HG03342 (cell line): ENCODE data around the gene RIPOR1.
"Not testable (repeated sequence)": the region's sequence is repeated elsewhere in the genome, so short reads cannot be mapped to it uniquely, and the experiment has no call there.

ENCODE experiments used
- ATAC-seq: cut with Tn5 transposase; IDR thresholded peaks from one replicate; pipeline ENCODE4 v1.9.1; 2021; ENCODE audit warnings: mild to moderate bottlenecking, moderate library complexity; ENCODE audit not compliant: unreplicated experiment

Gene RIPOR1

DNA sequence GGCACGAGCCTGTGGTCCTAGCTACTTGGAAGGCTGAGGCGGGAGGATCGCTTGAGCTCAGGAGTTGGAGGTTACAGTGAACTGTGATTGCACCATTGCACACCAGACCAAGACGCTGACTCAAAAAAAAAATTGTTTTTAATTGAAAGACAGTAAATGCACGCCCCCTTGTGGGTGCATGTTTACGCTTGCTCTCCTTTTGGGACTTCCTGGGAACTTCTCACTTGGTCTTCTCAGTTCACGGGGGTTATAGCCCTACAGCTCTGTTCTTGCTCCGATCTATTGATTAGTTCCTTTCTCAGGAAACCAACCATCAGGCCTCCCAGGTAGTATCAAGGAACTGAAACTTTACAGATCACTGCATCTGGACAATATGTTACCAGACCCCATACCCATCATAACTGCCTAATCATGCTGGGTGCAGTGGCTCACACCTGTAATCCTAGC is 14.2 kb upstream of the RIPOR1 start:
- peak; percentile 53 for ATAC-seq

- ATAC-seq, result no peak
Observed at GRCh38 chr16:67516296-67517154, 12.1 kb upstream of the RIPOR1 start.

- ATAC-seq, result no peak
Observed at GRCh38 chr16:67517155-67517445, 11.5 kb upstream of the RIPOR1 start.

GRCh38 chr16:67517661-67518423 is 10.8 kb upstream of the RIPOR1 start:
- peak; percentile 41 for ATAC-seq

DNA sequence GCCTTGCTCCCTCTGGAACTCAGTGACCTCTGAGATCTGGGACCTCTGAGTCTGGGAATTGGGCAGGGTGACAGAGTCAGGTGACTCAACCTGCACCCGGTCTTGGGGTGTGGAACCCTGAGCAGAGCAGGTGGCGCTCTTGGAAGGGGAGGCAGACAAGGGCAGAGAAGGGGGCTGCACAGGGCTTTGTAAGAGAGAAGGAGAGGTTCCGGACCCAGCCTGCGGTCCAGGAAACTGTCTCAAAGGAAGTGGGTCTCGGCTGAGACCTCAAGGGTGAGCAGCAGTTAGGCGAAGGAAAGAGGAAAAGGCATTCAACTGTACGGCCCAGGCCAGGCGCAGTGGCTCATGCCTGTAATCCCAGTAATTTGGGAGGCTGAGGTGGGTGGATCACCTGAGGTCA is 10.0 kb upstream of the RIPOR1 start:
- no peak for ATAC-seq

DNA sequence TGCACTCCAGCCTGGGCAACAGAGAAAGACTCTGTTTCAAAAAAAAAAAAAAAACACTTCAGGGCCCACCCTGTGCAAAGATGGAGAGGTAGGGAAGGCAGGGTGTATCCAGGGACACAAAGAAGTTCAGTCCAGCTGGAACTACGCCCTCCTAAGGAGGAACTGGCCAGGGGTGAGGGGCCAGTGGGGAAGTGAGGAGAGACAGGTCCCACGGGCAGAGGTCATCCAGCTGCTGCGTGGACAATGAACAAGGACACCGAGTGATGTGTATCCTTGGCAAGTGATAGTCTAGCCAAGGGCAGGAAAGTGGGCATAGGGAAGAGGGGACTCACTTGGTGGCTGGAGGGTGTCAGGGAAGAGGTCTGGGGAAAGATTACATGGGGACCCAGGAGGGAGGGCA is 9.4 kb upstream of the RIPOR1 start:
- no peak for ATAC-seq

- peak; percentile 63 for ATAC-seq
Observed at GRCh38 chr16:67521095-67521804, 7.4 kb upstream of the RIPOR1 start.

DNA sequence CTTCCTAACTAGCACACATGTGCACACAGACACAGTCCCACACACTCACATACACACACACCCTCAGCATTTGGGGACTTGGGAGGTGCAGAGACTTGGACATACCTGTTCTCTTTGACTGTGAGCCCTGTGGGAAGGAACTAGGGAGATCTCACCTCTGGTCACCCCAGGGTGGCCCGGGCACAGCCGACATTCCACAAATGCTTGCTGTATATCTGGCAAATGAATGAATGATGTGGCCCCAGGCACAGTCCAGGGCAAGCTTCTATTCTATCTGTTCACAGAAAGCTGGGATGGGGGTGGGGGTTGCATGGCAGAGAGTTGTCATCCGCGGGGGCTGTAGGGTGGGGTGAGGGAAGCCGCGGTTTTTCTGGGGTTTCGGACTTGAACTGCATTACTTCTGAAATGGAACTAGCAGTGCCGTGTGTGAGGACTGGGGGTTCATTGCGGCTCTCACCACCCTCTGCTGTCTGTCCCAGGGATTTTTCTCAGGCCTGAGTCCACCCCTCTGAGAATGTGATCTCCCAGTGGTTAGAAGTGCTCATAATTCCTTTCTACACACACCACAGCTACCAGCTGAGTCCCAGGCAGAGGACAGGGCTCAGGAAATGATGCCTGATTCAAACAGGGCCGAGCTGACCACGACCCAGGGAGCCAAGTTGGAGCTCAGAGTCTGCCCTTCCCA is 3.3 kb upstream of the RIPOR1 start:
- ATAC-seq, result no peak

GRCh38 chr16:67526149-67526791 is 2.4 kb upstream of the RIPOR1 start:
- ATAC-seq, result no peak

DNA sequence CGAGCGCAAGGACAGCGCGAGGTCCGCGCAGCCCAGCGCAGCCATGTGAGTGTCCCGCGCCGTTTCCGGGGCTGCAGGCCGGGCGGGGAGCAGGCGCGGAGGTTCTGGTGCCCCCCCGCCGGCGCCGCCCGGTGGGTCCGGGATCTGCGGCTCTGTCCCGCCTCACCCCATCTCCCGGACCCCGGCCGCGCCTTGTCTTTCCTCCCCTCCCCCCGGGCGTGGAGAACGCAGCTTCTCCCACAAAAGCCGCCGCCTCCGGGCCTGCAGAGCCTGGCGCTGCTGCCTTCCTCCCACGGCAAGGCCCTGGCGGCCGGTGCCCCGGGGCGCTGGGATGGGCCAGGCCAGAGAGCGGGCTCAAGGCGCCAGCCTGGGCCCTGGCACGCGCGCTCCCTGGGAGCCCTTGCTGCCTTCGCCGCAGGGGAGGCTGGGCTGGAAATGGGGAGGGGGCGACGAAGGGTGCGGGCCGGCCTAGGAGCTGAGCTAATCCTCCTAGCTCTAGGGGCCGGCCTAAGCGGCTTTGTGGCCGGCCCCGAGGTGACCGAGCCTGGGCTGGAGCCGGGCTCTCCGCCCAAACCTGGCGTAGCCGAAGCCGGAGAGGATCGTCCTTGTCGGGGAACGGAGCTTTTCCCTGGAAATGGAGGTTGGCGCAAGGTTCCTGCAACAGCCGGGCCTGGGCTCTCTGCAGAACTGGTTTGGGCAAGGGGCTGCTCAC is 397 bp downstream of the RIPOR1 start:
- ATAC-seq, result no peak

DNA sequence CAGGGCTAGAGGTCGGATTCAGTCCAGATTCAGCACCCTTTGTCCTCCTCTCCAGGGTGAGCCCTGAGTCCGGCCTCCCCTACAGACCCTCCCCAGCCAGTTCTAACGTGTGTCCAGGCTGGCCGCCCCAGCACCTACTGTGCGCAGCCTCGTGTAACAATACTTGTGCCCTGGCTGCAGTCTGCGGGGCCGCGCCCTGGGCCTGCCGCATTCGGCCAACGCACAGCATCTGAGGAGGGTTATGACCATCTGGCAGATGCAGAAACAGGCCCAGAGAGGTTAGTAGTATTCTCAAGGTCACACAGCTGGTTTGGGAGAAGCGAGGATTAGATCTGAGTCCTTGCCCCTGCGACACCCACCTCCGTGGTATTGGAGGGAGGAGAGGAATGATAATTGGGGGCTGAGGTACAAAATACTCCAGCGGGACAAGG is 968 bp downstream of the RIPOR1 start:
- no peak for ATAC-seq

DNA sequence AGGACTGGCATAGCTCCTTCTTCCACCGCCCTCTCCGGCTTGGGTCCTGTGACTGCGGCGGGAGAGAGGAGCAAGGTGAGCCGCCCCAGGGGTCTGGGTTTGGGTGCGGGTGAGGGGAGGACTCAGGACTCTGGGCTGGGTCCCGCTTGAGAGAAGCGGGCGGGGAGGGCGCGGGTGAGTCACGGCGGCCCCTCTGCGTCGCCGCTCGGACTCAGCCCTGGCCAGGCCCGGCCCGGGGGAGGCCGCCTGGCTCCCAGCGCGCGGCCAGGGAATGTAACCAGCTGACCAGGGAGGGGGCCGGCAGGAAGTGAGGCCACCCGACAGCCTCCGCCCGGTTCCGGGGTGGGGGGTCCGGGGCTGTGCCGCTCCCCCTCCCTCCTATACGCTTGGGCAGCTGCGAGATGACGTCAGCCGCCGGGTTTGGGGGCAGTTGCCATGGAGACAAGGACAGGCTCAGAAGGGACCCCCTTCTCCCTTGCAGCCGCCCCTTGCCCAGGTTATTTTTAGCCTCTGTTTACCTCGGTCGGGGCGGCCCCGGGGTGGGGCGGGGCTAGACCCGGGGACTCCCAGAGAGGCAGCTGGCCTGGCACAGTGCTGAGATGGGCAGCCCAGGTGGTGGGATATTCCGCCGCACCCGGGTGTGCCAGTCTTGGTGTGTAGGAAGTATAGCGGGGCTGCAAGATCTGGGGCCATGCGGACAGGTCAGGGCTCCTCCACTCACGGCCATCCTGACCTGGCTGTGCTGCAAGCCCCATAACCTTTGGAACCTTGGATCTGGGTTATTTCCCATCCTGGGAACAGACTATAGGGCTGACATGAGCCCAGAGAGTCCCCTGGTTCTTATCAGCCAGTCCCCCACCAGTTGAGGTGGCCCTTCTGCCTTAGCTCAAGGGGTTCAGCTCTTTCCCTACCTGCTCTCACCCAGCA is 1.6 kb downstream of the RIPOR1 start:
- no peak for ATAC-seq

DNA sequence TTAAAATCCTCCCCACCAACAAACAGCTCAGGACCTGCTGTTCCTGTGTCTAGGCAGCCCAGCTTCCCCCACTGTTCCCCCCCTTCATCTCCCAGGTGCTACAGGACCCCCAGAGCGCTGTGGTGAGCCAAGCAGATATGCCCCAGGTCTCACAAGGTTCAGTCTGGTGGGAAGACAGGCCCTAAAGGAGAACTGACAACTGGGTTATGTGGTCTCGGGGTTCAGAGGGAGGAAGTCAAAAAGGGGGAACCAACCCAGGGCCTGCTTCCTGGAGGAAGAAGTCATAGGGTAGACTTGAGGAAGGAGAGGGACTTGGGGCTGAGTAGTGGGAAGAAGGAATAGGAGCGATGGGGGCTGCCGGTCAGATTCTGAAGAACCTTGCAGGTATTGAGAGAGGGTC is 2.6 kb downstream of the RIPOR1 start:
- ATAC-seq, result no peak

- no peak for ATAC-seq
Observed at GRCh38 chr16:67533024-67533560, 4.5 kb downstream of the RIPOR1 start.

- ATAC-seq, result not testable (repeated sequence)
Observed at GRCh38 chr16:67533987-67534386, 5.4 kb downstream of the RIPOR1 start.

DNA sequence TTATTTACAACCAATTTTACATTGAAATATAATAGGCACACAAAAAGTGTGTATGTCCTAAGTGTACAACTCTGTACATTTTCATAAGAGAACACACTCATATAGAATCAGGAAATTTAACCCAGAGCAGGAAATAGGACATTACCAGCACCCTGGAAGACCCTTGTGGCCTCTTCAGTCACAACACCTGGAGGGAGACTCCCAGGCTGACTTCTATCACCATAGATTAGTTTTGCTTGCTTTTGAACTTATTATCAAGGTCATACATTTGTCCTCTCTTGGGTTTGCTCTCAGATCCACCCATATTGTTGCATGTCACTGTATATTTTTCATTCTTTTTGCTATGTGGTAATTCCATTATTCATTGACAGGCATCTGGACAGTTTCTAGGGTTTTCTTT is 5.8 kb downstream of the RIPOR1 start:
- ATAC-seq, result no peak

DNA sequence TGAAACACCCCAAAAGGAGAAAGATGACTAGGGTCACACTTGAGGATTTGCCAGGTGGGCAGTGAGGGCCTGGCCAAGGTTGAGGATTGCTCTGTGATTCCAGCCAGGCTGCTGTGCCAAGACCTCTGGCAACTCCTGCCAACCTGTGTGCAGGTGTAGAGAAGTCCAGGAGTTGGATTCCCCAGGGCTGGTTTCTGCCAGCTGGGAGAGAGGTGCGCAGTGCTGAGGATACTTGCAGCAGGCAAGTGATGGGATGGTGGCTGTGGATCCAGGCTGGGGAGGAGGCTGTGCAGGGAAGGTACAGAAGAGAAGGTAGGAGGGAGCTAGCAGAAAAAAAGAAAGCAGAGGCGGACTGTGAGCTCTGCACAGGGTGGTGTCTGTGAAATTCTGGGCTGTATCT is 6.6 kb downstream of the RIPOR1 start:
- no peak for ATAC-seq

DNA sequence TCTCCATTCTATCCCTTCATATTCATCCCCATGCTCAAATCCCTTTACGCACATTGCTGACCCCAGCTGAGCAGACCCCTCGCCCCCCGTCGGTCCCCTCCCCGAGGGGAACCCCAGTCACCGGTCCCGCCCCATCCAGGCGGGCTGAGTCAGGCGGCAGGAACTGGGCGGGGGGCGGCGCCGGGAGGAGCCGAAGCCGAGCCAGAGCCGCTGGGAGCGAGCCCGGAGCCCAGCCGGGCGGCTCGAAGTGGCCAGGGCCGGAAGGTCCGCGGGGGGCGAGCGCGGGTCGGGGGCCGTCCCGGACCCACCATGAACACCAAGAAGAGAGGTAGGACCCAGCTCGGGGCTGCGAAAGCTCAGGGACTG is 8.6 kb downstream of the RIPOR1 start:
- no peak for ATAC-seq
